Ishikawa (cell line): ENCODE results near the gene FKBP11.

Source experiments
- CEBPB ChIP-seq: IDR thresholded peaks from 2 replicates; pipeline ENCODE4 v1.6.1; 2012
- CREB1 ChIP-seq: IDR thresholded peaks from 2 replicates; pipeline ENCODE4 v1.6.1; 2012; ENCODE audit warnings: low read depth
- EGR1 ChIP-seq: IDR thresholded peaks from 2 replicates; pipeline ENCODE4 v1.6.1; 2012
- EP300 ChIP-seq: IDR thresholded peaks from 2 replicates; pipeline ENCODE4 v1.6.1; 2012; ENCODE audit warnings: borderline replicate concordance
- FOXM1 ChIP-seq: IDR thresholded peaks from 2 replicates; pipeline ENCODE4 v1.6.1; 2012; ENCODE audit warnings: low read depth, borderline replicate concordance
- NFIC ChIP-seq: IDR thresholded peaks from 2 replicates; pipeline ENCODE4 v1.6.1; 2012
- RAD21 ChIP-seq: IDR thresholded peaks from 2 replicates; pipeline ENCODE4 v1.6.1; 2012; ENCODE audit warnings: low read depth
- TAF1 ChIP-seq: IDR thresholded peaks from 2 replicates; pipeline ENCODE4 v1.6.1; 2012; ENCODE audit warnings: low read depth, mild to moderate bottlenecking
- TEAD4 ChIP-seq: IDR thresholded peaks from 2 replicates; pipeline ENCODE4 v1.6.1; 2012
- YY1 ChIP-seq: IDR thresholded peaks from 2 replicates; pipeline ENCODE4 v1.6.1; 2012; ENCODE audit warnings: low read depth
- TF ChIP-seq, protein P1 (sequence below): IDR thresholded peaks from 2 replicates; pipeline ENCODE4 v1.6.1; 2012
- TF ChIP-seq, protein P2 (sequence below): IDR thresholded peaks from 2 replicates; pipeline ENCODE4 v1.6.1; 2012; ENCODE audit warnings: low read depth, mild to moderate bottlenecking

DNA sequence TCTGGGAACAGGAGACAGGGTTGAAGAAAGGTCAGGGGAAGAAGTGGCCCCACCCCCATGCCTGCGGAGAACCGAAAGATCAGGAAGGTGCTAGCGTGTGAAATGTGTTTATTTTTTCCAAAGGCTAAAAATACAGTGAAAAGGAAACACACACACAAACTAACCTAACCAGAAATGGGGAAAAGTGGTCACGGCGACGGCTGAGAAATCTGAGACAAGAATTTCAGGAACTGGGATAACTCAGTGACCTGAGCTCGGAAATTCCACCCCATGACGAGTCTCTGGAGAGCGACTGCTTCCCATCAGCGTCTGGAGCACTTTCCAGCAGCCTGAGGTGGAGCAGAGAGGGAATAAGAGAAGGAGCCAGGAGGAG is 43.0 kb downstream of the FKBP11 start:
- TF ChIP-seq, protein P1, sequence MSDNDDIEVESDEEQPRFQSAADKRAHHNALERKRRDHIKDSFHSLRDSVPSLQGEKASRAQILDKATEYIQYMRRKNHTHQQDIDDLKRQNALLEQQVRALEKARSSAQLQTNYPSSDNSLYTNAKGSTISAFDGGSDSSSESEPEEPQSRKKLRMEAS = no peak
- TF ChIP-seq EGR1 (no peak), FOXM1 (no peak), RAD21 (no peak), CEBPB (no peak), EP300 (no peak), TAF1 (no peak), YY1 (no peak), TEAD4 (no peak), NFIC (no peak), CREB1 (no peak)
- TF ChIP-seq, protein P2, sequence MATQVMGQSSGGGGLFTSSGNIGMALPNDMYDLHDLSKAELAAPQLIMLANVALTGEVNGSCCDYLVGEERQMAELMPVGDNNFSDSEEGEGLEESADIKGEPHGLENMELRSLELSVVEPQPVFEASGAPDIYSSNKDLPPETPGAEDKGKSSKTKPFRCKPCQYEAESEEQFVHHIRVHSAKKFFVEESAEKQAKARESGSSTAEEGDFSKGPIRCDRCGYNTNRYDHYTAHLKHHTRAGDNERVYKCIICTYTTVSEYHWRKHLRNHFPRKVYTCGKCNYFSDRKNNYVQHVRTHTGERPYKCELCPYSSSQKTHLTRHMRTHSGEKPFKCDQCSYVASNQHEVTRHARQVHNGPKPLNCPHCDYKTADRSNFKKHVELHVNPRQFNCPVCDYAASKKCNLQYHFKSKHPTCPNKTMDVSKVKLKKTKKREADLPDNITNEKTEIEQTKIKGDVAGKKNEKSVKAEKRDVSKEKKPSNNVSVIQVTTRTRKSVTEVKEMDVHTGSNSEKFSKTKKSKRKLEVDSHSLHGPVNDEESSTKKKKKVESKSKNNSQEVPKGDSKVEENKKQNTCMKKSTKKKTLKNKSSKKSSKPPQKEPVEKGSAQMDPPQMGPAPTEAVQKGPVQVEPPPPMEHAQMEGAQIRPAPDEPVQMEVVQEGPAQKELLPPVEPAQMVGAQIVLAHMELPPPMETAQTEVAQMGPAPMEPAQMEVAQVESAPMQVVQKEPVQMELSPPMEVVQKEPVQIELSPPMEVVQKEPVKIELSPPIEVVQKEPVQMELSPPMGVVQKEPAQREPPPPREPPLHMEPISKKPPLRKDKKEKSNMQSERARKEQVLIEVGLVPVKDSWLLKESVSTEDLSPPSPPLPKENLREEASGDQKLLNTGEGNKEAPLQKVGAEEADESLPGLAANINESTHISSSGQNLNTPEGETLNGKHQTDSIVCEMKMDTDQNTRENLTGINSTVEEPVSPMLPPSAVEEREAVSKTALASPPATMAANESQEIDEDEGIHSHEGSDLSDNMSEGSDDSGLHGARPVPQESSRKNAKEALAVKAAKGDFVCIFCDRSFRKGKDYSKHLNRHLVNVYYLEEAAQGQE = no peak
